HL-60/S4 (cell line): ENCODE data around the gene UGT1A5.
"Not testable (repeated sequence)": the region's sequence is repeated elsewhere in the genome, so short reads cannot be mapped to it uniquely, and the experiment has no call there.

Source experiments
- in situ Hi-C: fragments of 300-500 bp; cut with MboI; formaldehyde crosslinking; loops from 2 replicates; pipeline ENCODE4 v1.14.3; 2022; ENCODE audit warnings: low sequenced_read_pairs

UGT1A5 gene

DNA sequence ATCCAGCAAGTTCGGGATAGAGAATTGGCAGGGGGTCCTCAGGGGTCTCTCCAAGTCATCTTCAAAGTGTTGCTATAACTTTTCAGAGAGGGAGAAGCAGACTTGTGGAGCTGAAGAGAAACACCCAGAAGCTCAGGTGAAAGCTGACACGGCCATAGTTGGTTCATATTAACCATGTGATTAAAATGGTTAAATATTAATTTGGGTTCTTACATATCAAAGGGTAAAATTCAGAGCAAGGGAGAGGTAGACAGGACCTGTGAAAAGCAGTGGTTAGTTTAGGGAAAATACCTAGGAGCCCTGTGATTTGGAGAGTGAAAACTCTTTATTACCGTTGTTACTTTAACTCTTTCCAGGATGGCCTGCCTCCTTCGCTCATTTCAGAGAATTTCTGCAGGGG is 20.1 kb upstream of the UGT1A5 start, which contains the start of gene UGT1A6:
UGT1A6 (plus strand) TSS at position 243 of the 400 bp plus-strand sequence; CDS start at position 358, 115 bp downstream.
- in situ Hi-C loops: no loop called here

DNA sequence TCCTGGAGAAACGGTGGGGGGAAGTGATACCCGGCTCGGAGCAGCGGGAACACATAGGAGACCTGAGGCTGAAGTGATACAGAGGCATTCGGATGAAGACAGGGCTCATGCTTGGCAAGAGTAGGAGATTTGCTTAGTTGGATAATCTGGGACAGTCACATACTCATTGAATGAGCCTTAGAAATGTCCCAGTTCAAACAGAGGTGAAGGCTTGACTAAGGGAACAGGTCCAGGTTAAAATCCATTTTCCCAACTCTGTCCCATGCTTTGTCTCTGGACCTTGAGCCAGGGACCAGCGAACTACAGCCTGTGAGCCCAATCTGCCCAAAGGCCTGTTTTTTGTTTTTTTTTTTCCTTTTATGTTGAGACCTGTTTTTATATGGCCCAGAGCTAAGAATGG is 18.7 kb upstream of the UGT1A5 start:
- in situ Hi-C loops: no loop called here

DNA sequence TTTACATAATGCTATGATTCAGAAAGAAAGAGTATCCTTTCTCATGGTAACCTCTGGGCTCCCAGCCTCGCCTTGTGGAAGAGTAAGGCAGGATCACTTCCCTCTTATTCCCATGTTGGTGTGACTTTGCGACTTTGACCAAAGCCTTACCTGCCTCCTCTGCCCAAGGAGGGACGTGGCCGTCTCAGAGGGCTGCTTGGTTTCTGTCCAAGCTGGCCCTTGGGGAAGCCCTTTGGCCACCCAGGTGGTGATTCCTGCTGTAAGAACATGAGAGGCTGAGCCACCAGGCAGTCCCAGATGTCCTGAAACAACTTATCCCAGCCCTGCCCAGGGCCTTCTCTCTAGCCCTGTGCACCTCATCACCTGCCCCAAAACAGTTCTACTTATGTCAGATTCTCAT is 14.0 kb upstream of the UGT1A5 start:
- in situ Hi-C loops: no loop called here

DNA sequence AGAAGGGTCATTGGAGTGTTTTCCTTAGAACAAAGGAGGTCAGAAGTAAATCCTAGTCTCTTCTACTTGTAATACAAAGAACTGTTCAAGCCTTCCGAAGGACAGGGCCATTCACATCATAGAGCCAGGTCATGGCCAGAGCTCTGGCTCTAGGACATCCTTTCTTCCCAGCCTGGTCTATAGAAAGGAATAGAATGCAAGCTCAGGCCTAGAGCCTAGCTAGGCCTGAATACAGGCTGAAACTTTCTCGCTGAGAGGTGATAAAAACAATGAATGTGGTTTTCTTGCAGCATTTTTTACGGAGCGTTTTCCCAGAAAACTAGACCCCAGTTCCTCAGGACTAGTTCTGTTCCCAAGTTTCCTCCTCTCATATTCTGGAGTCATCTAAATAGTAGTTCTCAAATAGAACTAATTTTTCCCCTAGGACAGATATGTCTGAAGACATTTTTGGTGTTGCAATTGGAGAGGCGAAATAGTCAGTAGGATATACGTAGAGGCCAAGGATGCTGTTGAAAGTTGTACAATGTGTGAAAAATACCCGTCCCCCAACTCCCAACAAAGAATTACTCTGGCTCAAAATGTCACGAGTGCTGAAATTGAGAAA is 13.2 kb upstream of the UGT1A5 start:
- in situ Hi-C loops: no loop called here

DNA sequence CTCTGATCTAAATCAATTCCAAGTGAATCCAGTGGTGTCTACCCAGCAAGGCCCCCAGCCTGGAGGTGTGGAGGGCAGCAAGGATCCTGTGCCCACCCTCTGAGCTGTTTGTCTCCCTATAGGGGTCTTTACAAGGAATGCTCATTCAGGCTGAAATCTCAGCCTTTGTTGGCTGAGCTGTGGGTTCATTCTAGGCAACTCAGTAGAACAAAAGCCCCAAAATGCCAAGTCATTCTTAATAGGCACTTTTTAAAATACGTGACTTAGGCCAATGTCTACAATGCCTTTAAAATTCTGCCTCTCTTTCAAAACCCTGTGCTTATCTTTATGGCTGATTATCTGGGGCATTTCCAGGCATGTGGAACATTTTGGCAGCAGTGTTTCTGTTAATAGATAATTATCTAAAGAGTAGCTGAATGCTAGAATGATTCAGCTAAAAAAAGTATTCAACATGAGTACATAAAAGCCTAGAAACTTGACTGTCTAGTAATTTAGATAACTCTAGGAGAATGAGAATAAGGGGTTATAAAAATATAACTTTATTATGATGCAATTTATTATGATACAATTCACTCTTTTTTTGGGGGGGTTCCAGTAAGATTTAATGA is 12.6 kb upstream of the UGT1A5 start:
- in situ Hi-C loops: no loop called here

DNA sequence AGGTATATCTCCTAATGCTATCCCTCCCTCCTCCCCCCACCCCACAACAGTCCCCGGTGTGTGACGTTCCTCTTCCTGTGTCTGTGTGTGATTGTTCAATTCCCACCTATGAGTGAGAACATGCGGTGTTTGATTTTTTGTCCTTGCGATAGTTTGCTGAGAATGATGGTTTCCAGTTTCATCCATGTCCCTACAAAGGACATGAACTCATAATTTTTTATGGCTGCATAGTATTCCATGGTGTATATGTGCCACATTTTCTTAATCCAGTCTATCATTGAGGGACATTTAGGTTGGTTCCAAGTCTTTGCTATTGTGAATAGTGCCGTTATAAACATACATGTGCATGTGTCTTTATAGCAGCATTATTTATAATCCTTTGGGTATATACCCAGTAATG is 11.9 kb upstream of the UGT1A5 start:
- in situ Hi-C loops: not testable (repeated sequence)

DNA sequence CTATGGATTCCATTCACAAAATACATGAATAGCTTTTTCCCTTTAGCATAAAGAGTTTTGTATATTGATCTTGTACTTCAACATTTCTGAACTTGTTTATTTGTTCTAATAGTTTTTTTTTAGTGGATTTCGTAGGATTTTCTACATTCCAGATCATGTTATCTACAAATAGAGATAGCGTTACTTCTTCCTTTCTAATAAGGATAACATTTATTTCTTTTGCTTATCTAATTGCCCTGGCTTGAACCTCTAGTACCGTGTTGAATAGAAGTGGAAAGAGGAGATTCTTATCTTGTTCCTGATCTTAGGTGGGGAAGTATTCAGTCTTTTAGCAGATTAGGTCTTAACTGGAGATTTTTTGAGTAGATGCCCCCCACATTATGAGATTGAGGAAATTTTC is 10.5 kb upstream of the UGT1A5 start:
- in situ Hi-C loops: no loop called here

DNA sequence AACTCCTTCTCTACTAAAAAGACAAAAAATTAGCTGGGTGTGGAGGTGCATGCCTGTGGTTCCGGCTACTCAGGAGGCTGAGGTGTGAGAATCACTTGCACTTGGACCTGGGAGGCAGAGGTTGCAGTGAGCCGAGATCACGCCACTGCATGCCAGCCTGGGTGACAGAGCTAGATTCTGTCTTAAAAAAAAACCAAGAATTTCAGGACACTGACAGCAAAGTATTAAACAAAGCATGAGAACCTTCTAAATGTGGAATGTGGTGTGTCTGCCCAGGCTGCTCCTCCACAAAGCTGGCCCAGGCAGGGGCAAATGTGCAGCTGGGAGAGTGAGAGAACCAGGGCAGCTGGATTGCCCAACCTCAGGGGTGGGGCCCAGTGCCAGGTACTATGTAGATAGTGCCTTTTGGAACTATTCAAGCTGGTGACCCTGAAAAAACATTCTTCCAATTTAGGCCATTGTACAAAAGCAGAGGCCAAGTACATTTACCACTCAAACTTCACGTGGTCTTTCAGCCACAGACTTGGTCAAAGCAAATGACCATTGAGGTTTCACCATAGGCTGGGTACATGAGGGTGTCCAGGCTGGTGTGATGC is 6.7 kb upstream of the UGT1A5 start:
- in situ Hi-C loops: no loop called here

DNA sequence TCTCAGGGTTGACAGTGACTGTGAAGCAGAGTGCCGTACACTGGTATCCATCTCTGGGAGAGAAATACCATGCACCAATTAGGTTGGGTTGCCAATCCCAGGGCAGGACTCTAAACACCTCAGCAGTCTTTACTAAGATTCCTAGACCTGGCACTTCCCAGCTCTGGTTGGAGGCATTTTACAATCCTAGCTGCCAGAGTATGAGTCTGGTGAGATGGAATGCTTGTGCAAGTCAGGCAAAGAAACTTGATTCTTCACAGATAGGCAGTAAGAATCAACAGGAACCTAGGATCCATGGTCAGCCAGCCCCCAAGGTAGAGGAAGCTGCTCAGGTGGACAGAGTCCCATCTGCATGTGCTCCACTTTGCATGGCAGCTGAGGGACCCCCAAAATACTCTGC is 6.0 kb upstream of the UGT1A5 start:
- in situ Hi-C loops: no loop called here

DNA sequence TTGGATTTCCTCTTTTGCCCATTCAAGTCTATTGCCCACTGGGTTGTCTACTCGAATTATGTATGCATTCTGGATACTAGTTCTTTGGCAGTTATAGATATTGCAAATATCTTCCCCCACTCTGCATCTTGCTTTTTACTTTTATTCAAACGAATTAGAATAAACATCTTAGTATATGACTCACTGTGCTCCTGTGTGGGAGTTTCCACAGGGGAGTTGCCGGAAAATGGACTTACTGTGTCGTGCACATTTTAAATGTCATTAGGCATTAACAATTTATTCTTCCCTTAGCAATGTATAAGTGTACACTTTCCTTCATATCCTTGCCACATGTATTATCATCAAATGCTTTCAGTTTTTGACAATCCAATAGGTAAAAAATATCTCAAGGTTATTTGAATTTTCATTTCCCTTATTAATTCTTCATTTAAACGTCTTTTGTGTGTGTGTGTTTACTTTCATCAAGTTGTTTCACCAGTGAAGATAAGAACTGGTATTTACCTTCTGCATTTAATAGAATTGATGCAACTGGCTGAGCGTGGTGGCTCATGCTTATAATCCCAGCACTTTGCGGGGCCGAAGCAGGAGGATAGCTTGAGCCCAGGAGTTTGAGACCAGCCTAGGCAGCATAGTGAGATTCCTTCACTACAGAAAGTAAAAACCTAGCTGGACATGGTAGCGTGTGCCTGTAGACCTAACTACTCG is 4.6 kb upstream of the UGT1A5 start:
- in situ Hi-C loops: no loop called here

- in situ Hi-C loops: no loop called here
These were observed 3.8 kb upstream of the UGT1A5 start for GRCh38 chr2:233708942-233709341.

GRCh38 chr2:233711312-233712008 is 1.2 kb upstream of the UGT1A5 start:
- in situ Hi-C loops: no loop called here

DNA sequence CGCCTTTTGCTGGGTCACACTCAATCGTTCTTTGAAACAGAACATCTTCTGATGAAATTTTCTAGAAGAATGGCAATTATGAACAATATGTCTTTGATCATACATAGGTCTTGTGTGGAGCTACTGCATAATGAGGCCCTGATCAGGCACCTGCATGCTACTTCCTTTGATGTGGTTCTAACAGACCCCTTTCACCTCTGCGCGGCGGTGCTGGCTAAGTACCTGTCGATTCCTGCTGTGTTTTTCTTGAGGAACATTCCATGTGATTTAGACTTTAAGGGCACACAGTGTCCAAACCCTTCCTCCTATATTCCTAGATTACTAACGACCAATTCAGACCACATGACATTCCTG is 532 bp downstream of the UGT1A5 start:
- in situ Hi-C loops: no loop called here

DNA sequence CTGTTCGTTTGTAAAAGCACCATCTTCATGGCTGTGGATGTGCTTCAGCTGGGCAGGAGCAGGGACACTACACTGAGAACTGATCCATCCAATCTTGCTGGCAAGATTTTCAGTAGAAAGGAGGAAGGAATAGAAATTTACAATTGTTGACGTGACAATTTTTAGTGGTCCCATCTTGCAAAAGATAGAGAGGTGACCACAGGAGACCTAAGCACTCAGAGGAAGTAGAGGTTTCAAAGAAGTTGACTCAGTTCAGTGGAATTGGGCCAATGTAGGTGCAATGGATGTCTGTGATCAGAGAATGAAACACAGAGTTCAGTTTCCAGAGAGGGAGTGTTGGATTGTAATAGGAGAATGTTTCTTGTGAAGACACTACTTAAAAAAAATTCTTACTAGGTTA is 1.4 kb downstream of the UGT1A5 start:
- in situ Hi-C loops: no loop called here

GRCh38 chr2:233718552-233718951 is 5.8 kb downstream of the UGT1A5 start, which contains the start of gene UGT1A4:
TSS of gene UGT1A4 (plus strand) at chr2:233718736. CDS start at chr2:233718821, 85 bp downstream.
- in situ Hi-C loops: no loop called here

DNA sequence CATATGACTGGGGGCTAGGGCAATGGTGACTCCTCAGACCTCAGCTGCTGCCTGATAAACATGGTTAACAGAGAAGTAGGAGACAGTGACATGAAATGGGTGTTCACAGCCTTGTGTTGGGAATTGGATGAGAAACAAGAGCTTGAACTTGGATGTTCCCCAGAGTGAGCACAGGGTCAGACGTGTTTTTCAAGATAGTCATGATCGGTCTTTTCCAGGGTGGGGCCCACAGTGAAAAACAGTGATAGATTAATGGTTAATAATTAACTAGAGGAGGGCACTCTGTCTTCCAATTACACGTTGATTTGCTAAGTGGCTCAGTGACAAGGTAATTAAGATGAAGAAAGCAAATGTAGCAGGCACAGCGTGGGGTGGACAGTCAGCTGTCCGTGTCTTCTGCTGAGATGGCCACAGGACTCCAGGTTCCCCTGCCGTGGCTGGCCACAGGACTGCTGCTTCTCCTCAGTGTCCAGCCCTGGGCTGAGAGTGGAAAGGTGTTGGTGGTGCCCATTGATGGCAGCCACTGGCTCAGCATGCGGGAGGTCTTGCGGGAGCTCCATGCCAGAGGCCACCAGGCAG is 16.1 kb downstream of the UGT1A5 start, which contains the start of gene UGT1A3:
UGT1A3 (plus strand) TSS at position 320 of the 579 bp plus-strand sequence; CDS start at position 405, 85 bp downstream.
- in situ Hi-C loops: no loop called here

DNA sequence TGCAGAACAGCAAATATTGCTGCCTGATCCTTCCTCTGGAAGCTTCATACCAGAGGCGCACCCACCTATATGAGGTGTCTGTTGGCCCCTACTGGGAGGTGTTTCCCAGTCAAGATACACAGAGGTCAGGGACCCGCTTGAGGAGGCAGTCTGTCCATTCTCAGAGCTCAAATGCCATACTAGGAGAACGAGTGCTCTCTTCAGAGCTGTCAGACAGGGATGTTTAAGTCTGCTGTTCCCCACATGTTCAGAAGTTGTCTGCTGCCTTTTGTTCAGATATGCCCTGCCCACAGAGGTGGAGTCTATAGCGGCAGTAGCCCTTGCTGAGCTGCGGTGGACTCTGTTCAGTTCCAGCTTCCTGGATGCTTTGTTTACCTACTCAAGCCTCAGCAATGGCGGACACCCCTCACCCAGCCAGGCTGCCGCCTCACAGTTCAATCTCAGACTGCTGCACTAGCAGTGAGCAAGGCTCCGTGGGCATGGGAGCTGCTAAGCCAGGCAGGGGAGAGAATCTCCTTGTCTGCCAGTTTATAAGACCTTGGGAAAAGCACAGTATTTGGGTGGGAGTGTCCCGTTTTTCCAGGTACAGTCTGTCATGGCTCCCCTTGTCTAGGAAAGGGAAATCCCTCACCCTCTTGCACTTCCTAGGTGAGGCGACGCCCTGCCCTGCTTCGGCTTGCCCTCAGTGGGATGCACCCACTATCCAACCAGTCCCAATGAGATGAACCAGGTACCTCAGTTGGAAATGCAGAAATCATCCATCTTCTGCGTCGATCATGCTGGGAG is 24.4 kb downstream of the UGT1A5 start:
- in situ Hi-C loops: not testable (repeated sequence)

DNA sequence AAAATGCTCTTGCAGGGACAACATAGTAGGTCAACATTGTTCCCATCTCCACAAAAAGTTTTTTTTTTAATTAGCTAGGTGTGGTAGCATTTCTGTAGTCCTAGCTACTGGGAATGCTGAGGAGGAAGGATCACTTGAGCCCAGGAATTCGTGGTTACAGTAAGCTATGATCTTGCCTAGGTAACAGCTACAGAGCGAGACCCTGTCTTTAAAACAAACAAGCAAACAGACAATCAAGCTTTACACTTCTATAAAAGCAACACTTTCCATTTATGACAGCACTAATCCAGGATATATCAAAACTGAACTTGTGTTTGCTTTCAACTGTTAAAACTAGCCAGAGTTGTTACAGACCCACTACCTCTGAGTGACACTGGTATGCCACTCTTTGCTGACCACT is 28.2 kb downstream of the UGT1A5 start:
- in situ Hi-C loops: no loop called here

GRCh38 chr2:233743464-233744259 is 31.0 kb downstream of the UGT1A5 start:
- in situ Hi-C loops: no loop called here
